ENCODE results near the gene PTK6. TPM values are rescaled to one million over a fixed set of nuclear protein-coding genes. Genes with fewer than 3 reads are reported as not detected.

Gene PTK6
- total and polyA plus RNA-seq, 2 of the 13 experiments (the other 11 are each of a cell fraction or from before 2014, with no cell fraction given) = 0.08 TPM; not detected in 1

DNA sequence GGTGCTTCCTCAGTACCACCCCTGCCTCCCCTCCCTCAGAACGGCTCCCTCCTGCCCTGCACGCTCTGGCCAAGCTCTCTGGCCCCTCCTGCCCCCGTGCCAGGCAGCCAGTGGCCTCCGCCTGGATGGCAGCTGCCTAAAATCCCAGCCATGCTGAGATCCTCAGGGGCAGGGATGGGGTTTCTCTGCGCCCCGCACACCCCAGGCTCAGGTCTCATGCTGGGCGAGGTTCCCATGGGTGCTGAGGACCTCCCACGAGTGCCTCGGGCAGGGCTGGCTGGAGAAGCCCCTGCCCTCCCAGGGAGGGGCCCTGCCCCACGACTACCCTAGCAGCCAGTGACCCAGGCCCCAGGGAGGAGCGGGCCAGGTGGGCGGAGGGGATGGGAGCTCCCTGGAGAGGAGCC is 2.7 kb downstream of the PTK6 start:
- BruUV-seq (replicated peaks) = no TSS peak
- FAIRE-seq = no peak
- no peaks in the 10 kb centered on the region for H4K20me1 ChIP-seq (ENCODE audit: insufficient read depth, low read length)
- TF ChIP-seq ZNF432 (CRISPR knock-in tag; IDR thresholded peaks at IDR 0.05; ENCODE audit: borderline replicate concordance) (peak; percentile 51; the same call in 1 of the 2 replicates), DNMT1 (CRISPR knock-in tag; IDR thresholded peaks at IDR 0.05) (0 out of 2 replicates have a peak, but pooled peaks have one; percentile 10), SPEN (CRISPR knock-in tag; IDR thresholded peaks at IDR 0.05; ENCODE audit: low read depth) (peak; percentile 8; the same call in 1 of the 2 replicates), CHD2 (IDR thresholded peaks at IDR 0.05; ENCODE audit: low read depth, low read length) (no peak), HNF4A (CRISPR knock-in tag; IDR thresholded peaks at IDR 0.05) (no peak), DR1 (CRISPR knock-in tag; IDR thresholded peaks at IDR 0.05) (0 out of 2 replicates have a peak, but pooled peaks have one; percentile 41), SAFB2 (CRISPR knock-in tag; IDR thresholded peaks at IDR 0.05; ENCODE audit: borderline replicate concordance, low read depth) (no peak), MLLT10 (CRISPR knock-in tag; IDR thresholded peaks at IDR 0.05) (no peak), ZNF335 (CRISPR knock-in tag; IDR thresholded peaks at IDR 0.05) (no peak), MTF2 (CRISPR knock-in tag; IDR thresholded peaks at IDR 0.05; ENCODE audit: borderline replicate concordance) (no peak), ZIK1 (CRISPR knock-in tag; IDR thresholded peaks at IDR 0.05; ENCODE audit: borderline replicate concordance, low read depth) (0 out of 2 replicates have a peak, but pooled peaks have one; percentile 2)
- TF ChIP-seq, protein P1, sequence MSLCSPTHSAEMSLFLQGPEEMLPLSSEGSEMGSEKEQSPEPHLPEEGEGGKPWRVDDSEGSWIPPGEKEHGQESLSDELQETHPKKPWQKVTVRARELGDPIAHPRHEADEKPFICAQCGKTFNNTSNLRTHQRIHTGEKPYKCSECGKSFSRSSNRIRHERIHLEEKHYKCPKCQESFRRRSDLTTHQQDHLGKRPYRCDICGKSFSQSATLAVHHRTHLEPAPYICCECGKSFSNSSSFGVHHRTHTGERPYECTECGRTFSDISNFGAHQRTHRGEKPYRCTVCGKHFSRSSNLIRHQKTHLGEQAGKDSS (CRISPR knock-in tag; IDR thresholded peaks at IDR 0.05; ENCODE audit: borderline replicate concordance, low read depth) = no peak
- TF ChIP-seq, protein P2, sequence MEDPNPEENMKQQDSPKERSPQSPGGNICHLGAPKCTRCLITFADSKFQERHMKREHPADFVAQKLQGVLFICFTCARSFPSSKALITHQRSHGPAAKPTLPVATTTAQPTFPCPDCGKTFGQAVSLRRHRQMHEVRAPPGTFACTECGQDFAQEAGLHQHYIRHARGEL (CRISPR knock-in tag; IDR thresholded peaks at IDR 0.05) = 0 out of 2 replicates have a peak, but pooled peaks have one; percentile 27
- TF ChIP-seq, protein P3, sequence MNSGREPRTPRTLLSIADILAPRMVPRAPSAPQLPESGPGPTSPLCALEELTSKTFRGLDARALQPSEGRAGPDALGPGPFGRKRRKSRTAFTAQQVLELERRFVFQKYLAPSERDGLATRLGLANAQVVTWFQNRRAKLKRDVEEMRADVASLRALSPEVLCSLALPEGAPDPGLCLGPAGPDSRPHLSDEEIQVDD (CRISPR knock-in tag; IDR thresholded peaks at IDR 0.05; ENCODE audit: borderline replicate concordance) = peak; percentile 29; the same call in 1 of the 2 replicates
- TF ChIP-seq, protein P4, sequence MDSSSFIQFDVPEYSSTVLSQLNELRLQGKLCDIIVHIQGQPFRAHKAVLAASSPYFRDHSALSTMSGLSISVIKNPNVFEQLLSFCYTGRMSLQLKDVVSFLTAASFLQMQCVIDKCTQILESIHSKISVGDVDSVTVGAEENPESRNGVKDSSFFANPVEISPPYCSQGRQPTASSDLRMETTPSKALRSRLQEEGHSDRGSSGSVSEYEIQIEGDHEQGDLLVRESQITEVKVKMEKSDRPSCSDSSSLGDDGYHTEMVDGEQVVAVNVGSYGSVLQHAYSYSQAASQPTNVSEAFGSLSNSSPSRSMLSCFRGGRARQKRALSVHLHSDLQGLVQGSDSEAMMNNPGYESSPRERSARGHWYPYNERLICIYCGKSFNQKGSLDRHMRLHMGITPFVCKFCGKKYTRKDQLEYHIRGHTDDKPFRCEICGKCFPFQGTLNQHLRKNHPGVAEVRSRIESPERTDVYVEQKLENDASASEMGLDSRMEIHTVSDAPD (CRISPR knock-in tag; IDR thresholded peaks at IDR 0.05) = 0 out of 2 replicates have a peak, but pooled peaks have one; percentile 7
- TF ChIP-seq, protein P5, sequence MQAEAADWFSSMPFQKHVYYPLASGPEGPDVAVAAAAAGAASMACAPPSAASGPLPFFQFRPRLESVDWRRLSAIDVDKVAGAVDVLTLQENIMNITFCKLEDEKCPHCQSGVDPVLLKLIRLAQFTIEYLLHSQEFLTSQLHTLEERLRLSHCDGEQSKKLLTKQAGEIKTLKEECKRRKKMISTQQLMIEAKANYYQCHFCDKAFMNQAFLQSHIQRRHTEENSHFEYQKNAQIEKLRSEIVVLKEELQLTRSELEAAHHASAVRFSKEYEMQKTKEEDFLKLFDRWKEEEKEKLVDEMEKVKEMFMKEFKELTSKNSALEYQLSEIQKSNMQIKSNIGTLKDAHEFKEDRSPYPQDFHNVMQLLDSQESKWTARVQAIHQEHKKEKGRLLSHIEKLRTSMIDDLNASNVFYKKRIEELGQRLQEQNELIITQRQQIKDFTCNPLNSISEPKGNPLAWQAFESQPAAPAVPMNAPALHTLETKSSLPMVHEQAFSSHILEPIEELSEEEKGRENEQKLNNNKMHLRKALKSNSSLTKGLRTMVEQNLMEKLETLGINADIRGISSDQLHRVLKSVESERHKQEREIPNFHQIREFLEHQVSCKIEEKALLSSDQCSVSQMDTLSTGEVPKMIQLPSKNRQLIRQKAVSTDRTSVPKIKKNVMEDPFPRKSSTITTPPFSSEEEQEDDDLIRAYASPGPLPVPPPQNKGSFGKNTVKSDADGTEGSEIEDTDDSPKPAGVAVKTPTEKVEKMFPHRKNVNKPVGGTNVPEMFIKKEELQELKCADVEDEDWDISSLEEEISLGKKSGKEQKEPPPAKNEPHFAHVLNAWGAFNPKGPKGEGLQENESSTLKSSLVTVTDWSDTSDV (CRISPR knock-in tag; IDR thresholded peaks at IDR 0.05) = 0 out of 2 replicates have a peak, but pooled peaks have one; percentile 58

More for the DNA sequence above, 2.7 kb downstream of the PTK6 start:
- no peaks in the 10 kb centered on the region for H3K79me2 ChIP-seq (ENCODE audit: insufficient read depth, low read length)
- peaks cover 43% of the 10 kb centered on the region for H3K4me1 ChIP-seq (ENCODE audit: insufficient read depth, low read length)
- ChIA-PET CTCF (ENCODE audit: low intra/inter-chr PET ratio, low total read pairs) (no interaction called here), POLR2A (interaction anchor here (0.8 to 2.7 kb wide), 5 partner anchors 11 to 93 kb away, joined by 3 to 9 read pairs (median 3); partner anchors contain the start of genes GMEB2, HELZ2 and PPDPF)
- H3K4me2 ChIP-seq (ENCODE audit: low read depth, low read length) = peak overlapping the region; percentile 54; the same call in 1 of the 2 replicates
- no peak overlapping the region for H2AFZ ChIP-seq (ENCODE audit: low read length)
- H3K27ac ChIP-seq (ENCODE audit: extremely low read length, insufficient read depth, low read length) = no peak overlapping the region
- no peak for ATAC-seq
- DNase-seq (ENCODE audit: low spot score) = no peak
- WGBS (ENCODE audit: low lambda C conversion rate) = 27% methylated on average over 9 of the region's 12 CpGs
- in situ Hi-C loops (cut with HindIII; ENCODE audit: extremely low pct_ligation_motif_present, low pct_unique_long_range_greater_than_20kb) = no loop called here
- intact Hi-C loops (cut with micrococcal nuclease; ENCODE audit: unreplicated experiment) = loop anchor here (10.0 kb wide), 1 partner anchor 120 kb away; the partner anchor contains the start of genes RTEL1 and STMN3
- H3K9me3 ChIP-seq (ENCODE audit: low read length) = no peaks in the 10 kb centered on the region
- no peaks in the 10 kb centered on the region for H3K36me3 ChIP-seq (replicated peaks in 1 of 2; ENCODE audit: control insufficient read depth in 1 of 2, insufficient read depth in 2 of 2, low read length in 2 of 2)
- no peak overlapping the region for H3K9ac ChIP-seq (ENCODE audit: insufficient read depth, low read depth, low read length)
- H3K27me3 ChIP-seq (ENCODE audit: control insufficient read depth in 1 of 2, insufficient read depth in 2 of 2, low read length in 2 of 2) = peaks cover 39 to 62% of the 10 kb centered on the region in 2 experiments
- peak overlapping the region in 1 of 3 experiments; percentile 53; a peak in 1 of 6 replicates for H3K4me3 ChIP-seq (replicated peaks in 1 of 3; ENCODE audit: insufficient read depth in 1 of 3, low read depth in 2 of 3, low read length in 3 of 3)

Measured in HepG2 (cell line).